Neutrophil (primary cell): ENCODE results near the gene COL5A3.

ENCODE experiments used
- H3K27ac ChIP-seq: fragments of 200-600 bp; sonication (generic); 2 replicates; pipeline ENCODE4 v1.5.1; 2016; ENCODE audit warnings: mild to moderate bottlenecking, moderate library complexity
- H3K27me3 ChIP-seq: fragments of 200-600 bp; sonication (generic); 2 replicates; pipeline ENCODE4 v1.6.0; 2016; ENCODE audit warnings: mild to moderate bottlenecking
- H3K36me3 ChIP-seq: fragments of 200-600 bp; sonication (generic); 2 replicates; pipeline ENCODE4 v1.5.1; 2017
- H3K4me1 ChIP-seq, 2 experiments: fragments of 200-600 bp in 1 of 2; sonication (generic) in 1 of 2; 1 replicate in 1 of 2; 2 replicates in 1 of 2; pipeline versions ENCODE4 v1.5.1 to v1.6.1; 2013 to 2016; ENCODE audit warnings: low read depth in 1 of 2, low read length in 1 of 2, mild to moderate bottlenecking in 1 of 2, moderate library complexity in 1 of 2; ENCODE audit not compliant: control insufficient read depth in 1 of 2, insufficient read depth in 1 of 2
- H3K4me3 ChIP-seq, 2 experiments: fragments of 200-600 bp in 1 of 2; sonication (generic) in 1 of 2; 1 replicate in 1 of 2; 2 replicates in 1 of 2; pipeline ENCODE4 v1.5.1; 2013 to 2016; ENCODE audit warnings: low read depth in 1 of 2, low read length in 1 of 2, mild to moderate bottlenecking in 1 of 2, moderate library complexity in 1 of 2
- H3K9me3 ChIP-seq: fragments of 200-600 bp; sonication (generic); 2 replicates; pipeline ENCODE4 v1.5.1; 2016
- TF ChIP-seq, protein P1 (sequence below): fragments of 200-600 bp; sonication (generic); IDR thresholded peaks from 2 replicates; pipeline ENCODE4 v1.5.1; 2016; ENCODE audit warnings: antibody characterized with exemption

The COL5A3 gene

GRCh38 chr19:9966448-9966847 is 43.9 kb downstream of the COL5A3 start:
- peaks cover 62% of the 10 kb centered on the region for H3K27me3 ChIP-seq
- H3K27ac ChIP-seq = no peak overlapping the region
- TF ChIP-seq, protein P1, sequence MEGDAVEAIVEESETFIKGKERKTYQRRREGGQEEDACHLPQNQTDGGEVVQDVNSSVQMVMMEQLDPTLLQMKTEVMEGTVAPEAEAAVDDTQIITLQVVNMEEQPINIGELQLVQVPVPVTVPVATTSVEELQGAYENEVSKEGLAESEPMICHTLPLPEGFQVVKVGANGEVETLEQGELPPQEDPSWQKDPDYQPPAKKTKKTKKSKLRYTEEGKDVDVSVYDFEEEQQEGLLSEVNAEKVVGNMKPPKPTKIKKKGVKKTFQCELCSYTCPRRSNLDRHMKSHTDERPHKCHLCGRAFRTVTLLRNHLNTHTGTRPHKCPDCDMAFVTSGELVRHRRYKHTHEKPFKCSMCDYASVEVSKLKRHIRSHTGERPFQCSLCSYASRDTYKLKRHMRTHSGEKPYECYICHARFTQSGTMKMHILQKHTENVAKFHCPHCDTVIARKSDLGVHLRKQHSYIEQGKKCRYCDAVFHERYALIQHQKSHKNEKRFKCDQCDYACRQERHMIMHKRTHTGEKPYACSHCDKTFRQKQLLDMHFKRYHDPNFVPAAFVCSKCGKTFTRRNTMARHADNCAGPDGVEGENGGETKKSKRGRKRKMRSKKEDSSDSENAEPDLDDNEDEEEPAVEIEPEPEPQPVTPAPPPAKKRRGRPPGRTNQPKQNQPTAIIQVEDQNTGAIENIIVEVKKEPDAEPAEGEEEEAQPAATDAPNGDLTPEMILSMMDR = no peak
- no peak overlapping the region for H3K4me3 ChIP-seq
- no peaks in the 10 kb centered on the region for H3K4me1 ChIP-seq
- no peaks in the 10 kb centered on the region for H3K36me3 ChIP-seq
- H3K9me3 ChIP-seq = no peaks in the 10 kb centered on the region

DNA sequence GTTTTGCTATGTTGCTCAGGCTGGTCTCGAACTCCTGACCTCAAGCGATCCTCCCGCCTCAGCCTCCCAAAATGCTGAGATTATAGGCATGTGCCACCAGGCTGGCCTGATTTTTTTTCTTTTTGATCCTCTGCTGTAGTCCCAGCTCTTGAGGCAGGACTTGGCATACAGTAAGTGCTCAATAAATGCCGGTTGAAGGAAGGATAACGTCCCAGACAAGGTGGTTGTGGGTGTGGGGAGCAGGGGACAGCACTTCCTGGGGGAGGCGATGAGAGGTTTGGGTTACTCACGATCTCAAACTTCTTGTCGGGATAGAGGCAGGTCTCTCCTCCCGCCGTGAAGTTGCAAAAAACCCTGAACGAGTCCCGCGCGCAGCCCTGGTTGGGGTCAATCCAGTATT is 44.3 kb downstream of the COL5A3 start:
- H3K4me1 ChIP-seq = no peaks in the 10 kb centered on the region
- H3K4me3 ChIP-seq = no peak overlapping the region
- no peaks in the 10 kb centered on the region for H3K36me3 ChIP-seq
- no peak overlapping the region for H3K27ac ChIP-seq
- H3K27me3 ChIP-seq = peaks cover 62% of the 10 kb centered on the region
- TF ChIP-seq, protein P1 = no peak
- H3K9me3 ChIP-seq = no peaks in the 10 kb centered on the region

DNA sequence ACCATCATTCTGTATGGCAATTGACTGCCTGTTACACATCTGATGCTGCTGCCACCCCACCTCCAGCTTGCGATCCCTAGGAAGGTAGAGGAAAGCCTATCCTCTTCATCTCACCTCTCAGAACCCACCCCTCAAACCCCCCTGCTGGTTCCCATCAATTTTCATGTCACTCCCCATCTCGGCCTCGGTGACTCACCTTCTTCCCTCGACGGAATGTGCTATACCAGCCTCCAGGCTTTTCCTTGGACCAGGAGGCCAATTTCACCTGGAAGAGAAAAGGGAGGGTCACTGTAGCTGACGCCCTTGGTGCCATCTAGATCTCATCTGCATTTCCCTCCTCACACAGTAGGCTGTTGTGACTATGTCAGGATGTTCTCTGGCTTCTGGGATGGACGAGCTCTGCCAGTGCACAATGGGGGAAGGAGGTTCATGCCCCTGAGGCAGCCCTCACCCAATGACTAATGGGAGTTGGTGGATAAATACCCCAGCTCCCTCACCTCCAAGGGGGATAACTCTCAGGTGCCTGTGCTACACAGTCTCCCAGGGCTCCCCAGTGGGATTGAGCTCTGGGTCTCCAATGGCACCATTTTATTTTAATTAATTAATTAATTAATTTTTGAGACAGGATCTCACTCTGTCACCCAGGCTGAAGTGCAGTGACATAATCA is 47.5 kb downstream of the COL5A3 start:
- Histone ChIP-seq H3K4me3 (no peak overlapping the region), H3K36me3 (no peaks in the 10 kb centered on the region), H3K4me1 (no peaks in the 10 kb centered on the region), H3K27ac (no peak overlapping the region), H3K27me3 (peaks cover 60% of the 10 kb centered on the region), H3K9me3 (no peaks in the 10 kb centered on the region)
- TF ChIP-seq, protein P1 = no peak

DNA sequence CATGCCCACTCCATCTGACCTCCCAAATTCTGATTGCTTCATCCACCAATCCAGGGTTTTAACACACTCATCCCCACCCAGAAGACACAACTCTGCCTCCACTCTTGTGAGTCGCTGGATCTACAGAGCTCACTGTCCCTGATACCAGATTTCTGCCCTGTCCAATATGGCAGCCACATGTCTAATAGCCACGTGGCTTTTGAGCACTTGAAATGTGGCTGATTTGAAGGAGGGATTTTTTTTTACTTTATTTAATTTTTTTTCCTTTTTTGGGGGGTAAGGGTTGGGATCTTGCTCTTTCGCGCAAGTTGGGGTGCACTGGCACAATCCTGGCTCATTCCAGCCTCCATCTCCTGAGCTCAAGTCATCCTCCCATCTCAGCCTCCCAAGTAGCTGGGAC is 49.2 kb downstream of the COL5A3 start:
- H3K9me3 ChIP-seq = no peaks in the 10 kb centered on the region
- H3K4me3 ChIP-seq = no peak overlapping the region
- no peaks in the 10 kb centered on the region for H3K36me3 ChIP-seq
- no peak overlapping the region for H3K27ac ChIP-seq
- H3K27me3 ChIP-seq = peaks cover 43% of the 10 kb centered on the region
- TF ChIP-seq, protein P1 = no peak
- H3K4me1 ChIP-seq = no peaks in the 10 kb centered on the region

DNA sequence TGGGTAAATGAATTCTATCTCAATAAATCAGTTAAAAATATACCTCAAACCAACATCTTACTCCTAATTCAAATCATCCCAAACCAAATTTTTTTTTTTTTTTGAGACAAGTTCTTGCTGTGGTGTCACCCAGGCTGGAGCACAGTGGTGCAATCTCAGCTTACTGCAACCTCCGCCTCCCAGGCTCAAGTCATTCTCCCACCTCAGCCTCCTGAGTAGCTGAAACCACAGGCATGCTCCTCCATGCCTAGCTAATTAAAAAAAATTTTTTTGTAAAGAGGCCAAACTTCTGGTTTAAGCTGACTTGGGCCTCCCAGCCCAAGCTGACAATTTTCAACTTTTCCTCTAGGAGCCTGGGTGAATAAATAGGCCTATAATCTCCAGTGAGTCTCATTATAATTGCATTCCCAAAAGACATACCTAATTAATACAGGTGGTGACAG is 51.9 kb downstream of the COL5A3 start:
- Histone ChIP-seq H3K4me3 (no peak overlapping the region), H3K9me3 (no peaks in the 10 kb centered on the region), H3K36me3 (no peaks in the 10 kb centered on the region), H3K27me3 (peaks cover 19% of the 10 kb centered on the region), H3K4me1 (no peaks in the 10 kb centered on the region), H3K27ac (no peak overlapping the region)
- TF ChIP-seq, protein P1 = no peak
